PC-9 (cell line): ENCODE results near the gene UTRN.

Experiments used
- EZH2 ChIP-seq: fragments of 200-600 bp; sonication (generic); IDR thresholded peaks from 2 replicates; pipeline ENCODE4 v1.8.0; 2017; ENCODE audit warnings: antibody characterized with exemption, low read depth
- TF ChIP-seq, protein P1 (sequence below): fragments of 200-600 bp; sonication (generic); conservative IDR thresholded peaks from 2 replicates; pipeline ENCODE4 v1.6.1; 2017; ENCODE audit warnings: mixed run types, antibody characterized with exemption, mild to moderate bottlenecking, moderate library complexity

DNA sequence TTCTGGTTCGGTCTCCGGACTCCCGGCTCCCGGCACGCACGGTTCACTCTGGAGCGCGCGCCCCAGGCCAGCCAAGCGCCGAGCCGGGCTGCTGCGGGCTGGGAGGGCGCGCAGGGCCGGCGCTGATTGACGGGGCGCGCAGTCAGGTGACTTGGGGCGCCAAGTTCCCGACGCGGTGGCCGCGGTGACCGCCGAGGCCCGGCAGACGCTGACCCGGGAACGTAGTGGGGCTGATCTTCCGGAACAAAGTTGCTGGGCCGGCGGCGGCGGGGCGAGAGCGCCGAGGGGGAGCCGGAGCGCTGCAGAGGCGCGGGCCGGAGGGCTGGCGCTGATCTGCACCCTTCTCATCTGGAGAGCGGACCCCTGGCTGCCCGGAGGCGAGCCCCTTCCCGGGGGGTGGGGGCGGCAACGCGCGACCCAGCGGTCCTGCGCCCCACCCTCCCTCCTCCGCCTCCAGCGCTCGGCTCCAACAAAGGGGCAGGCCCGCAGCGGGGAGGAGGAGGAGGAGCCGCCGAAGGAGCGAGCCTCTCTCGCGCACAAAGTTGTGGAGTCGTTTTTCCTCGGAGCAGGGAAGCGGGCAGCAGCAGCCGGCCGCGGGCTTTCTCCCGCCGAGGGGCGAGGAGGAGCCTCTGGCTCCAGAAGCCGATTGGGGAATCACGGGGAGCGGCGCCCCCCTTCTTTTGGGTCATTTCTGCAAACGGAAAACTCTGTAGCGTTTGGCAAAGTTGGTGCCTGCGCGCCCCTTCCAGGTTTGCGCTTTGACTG, at the start of gene UTRN:
- TF ChIP-seq, protein P1, sequence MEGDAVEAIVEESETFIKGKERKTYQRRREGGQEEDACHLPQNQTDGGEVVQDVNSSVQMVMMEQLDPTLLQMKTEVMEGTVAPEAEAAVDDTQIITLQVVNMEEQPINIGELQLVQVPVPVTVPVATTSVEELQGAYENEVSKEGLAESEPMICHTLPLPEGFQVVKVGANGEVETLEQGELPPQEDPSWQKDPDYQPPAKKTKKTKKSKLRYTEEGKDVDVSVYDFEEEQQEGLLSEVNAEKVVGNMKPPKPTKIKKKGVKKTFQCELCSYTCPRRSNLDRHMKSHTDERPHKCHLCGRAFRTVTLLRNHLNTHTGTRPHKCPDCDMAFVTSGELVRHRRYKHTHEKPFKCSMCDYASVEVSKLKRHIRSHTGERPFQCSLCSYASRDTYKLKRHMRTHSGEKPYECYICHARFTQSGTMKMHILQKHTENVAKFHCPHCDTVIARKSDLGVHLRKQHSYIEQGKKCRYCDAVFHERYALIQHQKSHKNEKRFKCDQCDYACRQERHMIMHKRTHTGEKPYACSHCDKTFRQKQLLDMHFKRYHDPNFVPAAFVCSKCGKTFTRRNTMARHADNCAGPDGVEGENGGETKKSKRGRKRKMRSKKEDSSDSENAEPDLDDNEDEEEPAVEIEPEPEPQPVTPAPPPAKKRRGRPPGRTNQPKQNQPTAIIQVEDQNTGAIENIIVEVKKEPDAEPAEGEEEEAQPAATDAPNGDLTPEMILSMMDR, result no peak
- TF ChIP-seq EZH2, result no peak
